OCI-LY3 (cell line): Measurements from ENCODE around the gene PCYT2.
A peak's percentile ranks its signal among the peaks of the same experiment; 100 is the strongest.

Experiments
- H2AFZ ChIP-seq: fragments of 200-600, 300-600 bp; shearing (Covaris generic); 2 replicates; pipeline ENCODE4 v1.6.0; 2014; ENCODE audit warnings: antibody characterized with exemption, low read depth, low read length
- H3K27ac ChIP-seq: fragments of 200-600, 300-600 bp; sonication (generic); 2 replicates; pipeline ENCODE4 v1.5.1; 2014; ENCODE audit warnings: mild to moderate bottlenecking, low read length, moderate library complexity, mixed read lengths
- H3K27me3 ChIP-seq: fragments of 200-600, 300-600 bp; sonication (generic); 2 replicates; pipeline ENCODE4 v1.6.1; 2014; ENCODE audit warnings: low read depth, low read length, mixed read lengths
- H3K36me3 ChIP-seq: fragments of 200-600, 300-600 bp; sonication (generic); replicated peaks from 2 replicates; pipeline ENCODE3; 2014; ENCODE audit warnings: low read depth, low read length, mixed read lengths
- H3K4me1 ChIP-seq: fragments of 300-600, 200-600 bp; sonication (generic); 2 replicates; pipeline ENCODE4 v1.6.1; 2014; ENCODE audit warnings: low read length, mixed read lengths
- H3K4me2 ChIP-seq: fragments of 200-600, 300-600 bp; sonication (generic); 2 replicates; pipeline ENCODE4 v1.6.1; 2014; ENCODE audit warnings: low read length, mixed read lengths
- H3K4me3 ChIP-seq: fragments of 300-600, 200-600 bp; sonication (generic); 2 replicates; pipeline ENCODE4 v1.5.1; 2014; ENCODE audit warnings: antibody characterized with exemption, mild to moderate bottlenecking, low read length, moderate library complexity
- H3K79me2 ChIP-seq: fragments of 300-600, 200-600 bp; shearing (Covaris generic); 2 replicates; pipeline ENCODE4 v1.6.1; 2014; ENCODE audit warnings: mild to moderate bottlenecking, low read length, mixed read lengths
- H3K9ac ChIP-seq: fragments of 300-600, 200-600 bp; shearing (Covaris generic); 2 replicates; pipeline ENCODE4 v1.6.0; 2014; ENCODE audit warnings: mild to moderate bottlenecking, low read length, moderate library complexity
- H3K9me3 ChIP-seq: fragments of 200-600, 300-600 bp; shearing (Covaris generic); 2 replicates; pipeline ENCODE4 v1.6.1; 2014; ENCODE audit warnings: low read length, mixed read lengths; ENCODE audit not compliant: insufficient read depth
- H4K20me1 ChIP-seq: fragments of 200-600, 300-600 bp; sonication (generic); 2 replicates; pipeline ENCODE4 v1.6.1; 2016; ENCODE audit warnings: low read length, mixed read lengths; ENCODE audit not compliant: insufficient read depth
- CTCF ChIP-seq: fragments of 200-600, 300-600 bp; sonication (generic); IDR thresholded peaks from 2 replicates; pipeline ENCODE4 v1.5.1; 2014; ENCODE audit warnings: antibody characterized with exemption, low read length, low read depth
- EZH2phosphoT487 ChIP-seq: fragments of 200-600 bp; shearing (Covaris generic); IDR thresholded peaks from 2 replicates; pipeline ENCODE4 v1.6.1; 2018; ENCODE audit warnings: antibody characterized with exemption, mixed run types, low read depth

PCYT2 gene

GRCh38 chr17:81867991-81868673 lies 43.1 kb downstream of the PCYT2 start:
- Histone ChIP-seq H3K9ac (no peak overlapping the region), H3K27ac (peak overlapping the region; percentile 52), H2AFZ (no peak overlapping the region), H3K4me1 (peaks cover 32% of the 10 kb centered on the region), H3K36me3 (peaks cover 40% of the 10 kb centered on the region), H3K27me3 (no peaks in the 10 kb centered on the region), H3K4me2 (0 out of 2 replicates have a peak overlapping the region, but pooled peaks have one; percentile 4), H3K9me3 (no peaks in the 10 kb centered on the region), H3K4me3 (no peak overlapping the region), H4K20me1 (peaks cover 25% of the 10 kb centered on the region), H3K79me2 (peaks cover 56% of the 10 kb centered on the region)
- TF ChIP-seq EZH2phosphoT487 (no peak), CTCF (no peak)

GRCh38 chr17:81867170-81867990 lies 43.8 kb downstream of the PCYT2 start:
- H2AFZ ChIP-seq, result no peak overlapping the region
- H3K9me3 ChIP-seq, result no peaks in the 10 kb centered on the region
- H3K4me3 ChIP-seq, result no peak overlapping the region
- peaks cover 31% of the 10 kb centered on the region for H3K4me1 ChIP-seq
- H3K36me3 ChIP-seq, result peaks cover 41% of the 10 kb centered on the region
- H3K27me3 ChIP-seq, result no peaks in the 10 kb centered on the region
- TF ChIP-seq CTCF (no peak), EZH2phosphoT487 (no peak)
- no peak overlapping the region for H3K9ac ChIP-seq
- peak overlapping the region; percentile 52 for H3K27ac ChIP-seq
- H3K4me2 ChIP-seq, result no peak overlapping the region
- H4K20me1 ChIP-seq, result peaks cover 25% of the 10 kb centered on the region
- peaks cover 57% of the 10 kb centered on the region for H3K79me2 ChIP-seq

- Histone ChIP-seq H4K20me1 (peaks cover 25% of the 10 kb centered on the region), H2AFZ (no peak overlapping the region), H3K27ac (peak overlapping the region; percentile 52), H3K36me3 (peaks cover 41% of the 10 kb centered on the region), H3K4me3 (no peak overlapping the region), H3K4me1 (peaks cover 28% of the 10 kb centered on the region), H3K79me2 (peaks cover 57% of the 10 kb centered on the region), H3K27me3 (no peaks in the 10 kb centered on the region), H3K4me2 (no peak overlapping the region), H3K9me3 (no peaks in the 10 kb centered on the region), H3K9ac (no peak overlapping the region)
- TF ChIP-seq EZH2phosphoT487 (no peak), CTCF (no peak)
Observed at GRCh38 chr17:81866440-81867169, 44.6 kb downstream of the PCYT2 start.
